DMS114 treated with DMSO at 0.1 percent for 48 hours (cell line): ENCODE measurements around the gene SYNGR1.

ENCODE experiments used
- DNase-seq: peaks from one replicate; lab custom pipeline; 2025; ENCODE audit not compliant: unreplicated experiment; lab: John Stamatoyannopoulos, UW

SYNGR1 gene, protein sequence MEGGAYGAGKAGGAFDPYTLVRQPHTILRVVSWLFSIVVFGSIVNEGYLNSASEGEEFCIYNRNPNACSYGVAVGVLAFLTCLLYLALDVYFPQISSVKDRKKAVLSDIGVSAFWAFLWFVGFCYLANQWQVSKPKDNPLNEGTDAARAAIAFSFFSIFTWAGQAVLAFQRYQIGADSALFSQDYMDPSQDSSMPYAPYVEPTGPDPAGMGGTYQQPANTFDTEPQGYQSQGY

GRCh38 chr22:39349967-39350726 lies at the start of gene SYNGR1:
SYNGR1 (plus strand) TSS chr22:39349991; CDS start chr22:39350011, 20 bp downstream.
- DNase-seq, result no peak

GRCh38 chr22:39300186-39300830 lies 49.5 kb upstream of the SYNGR1 start:
- DNase-seq, result no peak

- no peak for DNase-seq
These were observed 48.7 kb upstream of the SYNGR1 start for GRCh38 chr22:39301108-39301507.

DNA sequence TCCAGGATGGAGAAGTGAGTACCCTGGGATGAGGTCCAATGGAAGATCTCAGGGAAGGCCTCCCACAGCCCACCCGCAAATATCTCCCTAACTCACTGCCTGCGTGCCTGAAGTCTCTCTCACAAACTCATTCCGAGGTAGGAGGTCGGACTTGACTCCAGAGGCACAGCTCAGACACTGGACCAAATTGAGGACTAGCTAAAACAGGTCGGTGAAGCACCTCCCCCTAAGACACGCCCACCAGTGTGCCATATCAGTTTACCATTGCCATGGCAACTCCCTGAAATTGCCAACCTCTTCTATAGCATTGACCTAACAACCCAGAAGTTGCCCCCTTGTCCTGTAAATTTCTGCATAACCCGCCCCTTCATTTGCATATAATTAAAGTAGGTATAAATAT lies 47.9 kb upstream of the SYNGR1 start:
- DNase-seq, result no peak

GRCh38 chr22:39302431-39302960 lies 47.3 kb upstream of the SYNGR1 start:
- DNase-seq, result no peak

GRCh38 chr22:39303358-39303757 lies 46.4 kb upstream of the SYNGR1 start:
- DNase-seq, result no peak

DNA sequence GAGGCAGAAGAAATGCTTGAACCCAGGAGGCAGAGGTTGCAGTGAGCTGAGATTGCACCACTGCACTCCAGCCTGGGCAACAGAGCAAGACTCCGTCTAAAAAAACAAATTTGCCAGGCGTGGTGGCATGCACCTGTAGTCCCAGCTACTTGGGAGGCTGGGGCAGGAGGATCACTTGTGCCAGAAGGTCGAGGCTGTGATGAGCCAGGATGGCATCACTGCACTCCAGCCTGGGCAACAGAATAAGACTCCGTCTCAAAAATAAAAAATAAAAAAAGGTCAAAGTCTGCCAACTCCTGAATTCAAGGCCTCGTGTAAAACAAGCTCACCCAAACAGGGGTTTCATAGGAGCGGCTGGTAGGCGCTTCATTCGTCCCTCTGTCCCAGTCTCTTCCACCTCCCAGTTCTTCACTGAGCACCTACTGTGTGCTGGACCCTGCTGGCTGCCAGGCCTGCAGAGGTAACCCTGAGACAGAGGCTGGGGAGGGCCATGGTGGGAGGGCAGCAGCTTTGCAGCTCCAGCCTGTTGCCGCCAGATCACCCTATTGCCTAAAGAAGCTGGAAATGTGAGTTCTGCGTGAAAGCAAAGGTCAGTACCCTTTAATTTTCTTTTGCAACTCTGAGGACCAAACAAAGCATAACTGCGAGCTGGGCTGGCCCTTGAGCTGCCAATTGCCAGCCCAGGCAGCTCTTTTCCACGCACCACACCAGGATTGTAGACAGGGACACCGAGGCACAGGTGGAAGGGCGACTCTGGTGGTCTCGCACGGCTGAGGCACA lies 45.7 kb upstream of the SYNGR1 start:
- DNase-seq, result no peak

DNA sequence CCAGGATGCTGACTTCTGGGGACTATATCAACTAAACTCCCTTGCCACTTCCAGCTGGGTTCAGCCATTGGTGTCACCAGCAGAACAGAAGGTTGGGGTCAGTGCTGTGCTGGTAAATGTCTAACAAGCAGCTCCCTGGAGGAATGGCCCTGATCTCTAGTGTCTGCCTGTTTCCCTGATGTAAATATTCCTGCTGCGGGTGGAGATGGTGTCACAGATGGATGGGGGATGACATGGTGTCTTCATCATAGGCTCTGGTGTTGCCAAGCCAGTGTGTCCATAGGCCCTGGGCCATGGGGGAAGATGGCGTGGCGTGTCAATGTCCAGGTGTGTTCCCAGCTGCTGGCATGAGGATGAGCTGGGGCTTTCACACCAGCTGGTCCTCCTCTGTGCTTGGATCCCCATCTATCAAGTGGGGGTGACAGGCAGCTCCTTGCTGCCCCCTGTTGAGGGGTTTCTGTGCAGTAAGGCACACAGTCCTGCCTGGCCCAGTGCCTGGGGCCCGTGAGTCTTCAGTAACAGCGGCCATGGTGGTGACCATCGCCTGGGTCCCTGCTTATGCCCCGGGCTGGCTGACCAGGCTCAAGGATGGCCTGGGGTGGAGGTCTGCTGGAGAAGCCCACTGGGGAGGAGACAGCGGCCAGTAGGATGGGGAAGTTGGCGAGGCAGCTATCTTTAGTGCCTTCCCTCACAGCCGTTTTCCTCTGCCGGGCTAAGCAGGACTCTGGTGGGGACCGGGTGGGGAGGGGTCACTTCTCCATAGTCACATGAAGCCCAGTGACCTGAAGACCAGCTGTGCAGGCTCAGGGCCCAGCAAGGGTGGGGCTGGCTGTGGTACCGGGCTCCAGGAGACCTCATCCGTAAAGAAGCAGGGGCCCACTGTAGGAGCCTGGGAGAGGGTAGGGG lies 43.1 kb upstream of the SYNGR1 start:
- no peak for DNase-seq

DNA sequence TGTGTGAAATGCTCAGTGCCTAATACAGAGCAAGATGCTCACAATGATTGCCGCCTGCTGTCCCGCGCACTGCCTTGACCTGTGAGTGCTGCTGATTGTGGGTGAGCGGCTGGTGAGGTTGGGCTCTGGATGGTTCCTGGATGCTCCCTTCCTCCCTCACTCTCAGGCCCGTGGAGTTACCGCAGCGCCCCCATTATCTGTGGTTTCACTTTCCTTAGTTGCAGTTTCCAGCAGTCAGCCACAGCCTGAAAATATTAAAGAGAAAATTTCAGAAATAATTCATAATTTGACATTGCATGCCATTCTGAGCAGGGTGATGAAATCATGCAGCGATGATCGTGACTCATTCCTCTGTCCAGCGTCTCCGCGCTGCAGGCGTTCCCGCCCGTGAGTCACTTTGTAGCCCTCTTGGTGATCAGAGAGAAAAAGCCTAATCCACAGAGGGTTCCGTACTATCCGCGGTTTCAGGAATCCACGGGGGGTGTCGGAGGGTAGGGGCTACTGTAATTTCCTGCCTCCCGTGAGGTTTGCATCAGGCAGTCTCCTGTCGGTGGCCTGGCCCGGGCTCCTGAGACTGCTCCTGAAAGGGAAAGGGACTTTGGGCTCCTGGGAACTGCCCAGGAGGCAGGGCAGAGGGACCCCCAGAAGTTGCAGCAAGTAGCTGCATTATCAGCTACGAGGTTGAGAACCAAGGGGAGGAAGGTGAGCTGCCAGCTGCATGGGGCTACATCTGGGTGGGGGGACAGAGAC lies 41.0 kb upstream of the SYNGR1 start:
- no peak for DNase-seq

DNA sequence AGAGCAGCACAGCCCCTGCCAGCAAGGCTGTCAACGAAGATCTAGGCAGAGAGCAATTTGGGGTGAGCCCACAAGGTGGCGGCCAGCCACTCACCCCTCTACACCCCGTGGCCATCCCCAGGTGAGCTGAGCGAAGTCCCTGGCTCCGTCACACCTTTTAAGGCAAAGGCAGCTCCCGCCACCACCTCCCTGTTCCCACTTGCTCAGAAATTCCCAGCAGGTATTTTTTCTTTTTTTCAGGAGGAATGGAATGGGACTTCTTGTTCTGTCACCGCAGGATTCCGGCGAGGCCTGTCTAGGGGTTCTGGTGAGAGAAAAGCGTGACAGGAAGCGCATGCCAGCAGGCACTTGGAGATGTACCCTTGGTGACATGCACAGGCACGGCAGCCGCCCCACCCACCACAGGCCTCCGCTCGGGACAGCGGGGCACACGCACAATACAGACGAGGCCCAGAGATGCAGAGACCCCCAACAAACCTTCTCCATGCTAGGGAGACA lies 40.4 kb upstream of the SYNGR1 start:
- DNase-seq, result no peak

DNA sequence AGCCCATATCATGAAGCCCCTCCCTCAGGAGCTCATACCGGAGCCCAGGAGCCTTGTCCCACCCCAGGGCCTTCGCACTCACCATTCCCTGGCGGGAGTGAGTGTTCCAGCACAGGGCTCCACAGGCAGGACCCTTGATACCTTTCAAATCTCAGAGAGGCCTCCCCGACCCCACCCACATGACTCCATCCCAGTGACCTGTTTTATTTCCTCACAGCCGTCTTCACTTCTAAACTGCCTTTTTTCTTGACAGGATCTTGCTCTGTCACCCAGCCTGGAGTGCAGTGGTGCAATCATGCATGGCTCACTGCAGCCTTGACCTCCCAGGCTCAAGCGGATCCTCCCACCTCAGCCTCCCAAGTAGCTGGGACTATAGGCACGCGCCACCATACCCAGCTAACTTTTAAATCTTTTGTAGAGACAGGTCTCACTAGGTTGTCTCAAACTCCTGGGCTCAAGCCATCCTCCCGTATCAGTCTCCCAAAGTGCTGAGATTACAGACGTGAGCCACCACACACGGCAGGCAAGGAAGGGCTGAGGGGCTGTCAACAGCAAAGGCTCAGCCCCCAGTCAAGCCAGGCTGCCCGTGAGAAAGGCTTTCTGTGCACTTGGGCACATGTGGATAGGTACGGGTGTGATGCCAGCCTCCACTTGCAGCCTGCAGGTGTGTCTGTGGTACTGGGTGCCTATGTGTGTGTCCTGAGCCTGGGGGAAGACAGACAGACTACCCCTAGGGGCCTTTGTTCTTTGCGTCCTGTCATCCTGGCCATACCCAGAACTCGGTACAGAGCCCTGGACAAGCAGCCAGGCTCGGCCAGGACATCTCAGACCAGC lies 39.7 kb upstream of the SYNGR1 start:
- no peak for DNase-seq

DNA sequence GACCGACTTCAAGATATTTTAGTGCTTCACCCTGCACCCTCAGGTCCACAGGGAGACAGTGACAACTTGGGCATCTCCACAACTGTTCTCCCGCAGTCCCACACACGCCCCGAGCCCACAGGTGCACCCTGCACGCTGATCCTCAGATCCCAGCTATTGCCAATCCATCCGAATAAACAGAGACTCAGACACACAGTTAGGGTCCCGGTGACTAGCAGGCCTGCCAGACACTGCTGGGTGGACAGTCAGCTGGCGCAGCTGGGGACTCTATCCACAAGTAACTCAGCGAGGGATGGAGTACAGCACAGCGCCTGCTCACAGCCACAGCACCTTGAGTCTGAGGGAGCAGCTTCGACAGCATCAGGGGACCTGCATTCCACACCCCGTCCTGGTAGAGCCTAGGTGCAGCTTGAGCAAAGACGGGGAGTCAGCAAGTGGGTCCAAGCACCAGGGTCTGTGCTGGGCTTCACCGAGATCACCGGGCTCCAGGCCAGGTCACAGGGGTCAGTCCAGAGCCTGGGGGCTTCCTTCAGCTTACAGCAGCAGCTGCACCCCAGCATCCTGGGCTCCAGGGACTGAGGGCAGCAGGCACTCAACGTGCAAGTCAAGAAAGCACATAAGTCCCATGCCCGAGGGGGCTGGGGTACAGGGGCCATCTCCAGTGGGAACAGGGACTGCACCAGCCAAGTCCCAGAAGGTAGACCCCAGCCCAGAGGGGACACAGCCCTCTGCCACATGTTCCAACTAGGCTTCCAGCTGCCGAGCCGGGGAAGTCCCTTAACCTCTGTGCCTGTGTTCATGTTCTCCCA lies 38.0 kb upstream of the SYNGR1 start:
- peak; percentile 39 for DNase-seq

GRCh38 chr22:39312410-39312809 lies 37.4 kb upstream of the SYNGR1 start:
- peak; percentile 37 for DNase-seq

DNA sequence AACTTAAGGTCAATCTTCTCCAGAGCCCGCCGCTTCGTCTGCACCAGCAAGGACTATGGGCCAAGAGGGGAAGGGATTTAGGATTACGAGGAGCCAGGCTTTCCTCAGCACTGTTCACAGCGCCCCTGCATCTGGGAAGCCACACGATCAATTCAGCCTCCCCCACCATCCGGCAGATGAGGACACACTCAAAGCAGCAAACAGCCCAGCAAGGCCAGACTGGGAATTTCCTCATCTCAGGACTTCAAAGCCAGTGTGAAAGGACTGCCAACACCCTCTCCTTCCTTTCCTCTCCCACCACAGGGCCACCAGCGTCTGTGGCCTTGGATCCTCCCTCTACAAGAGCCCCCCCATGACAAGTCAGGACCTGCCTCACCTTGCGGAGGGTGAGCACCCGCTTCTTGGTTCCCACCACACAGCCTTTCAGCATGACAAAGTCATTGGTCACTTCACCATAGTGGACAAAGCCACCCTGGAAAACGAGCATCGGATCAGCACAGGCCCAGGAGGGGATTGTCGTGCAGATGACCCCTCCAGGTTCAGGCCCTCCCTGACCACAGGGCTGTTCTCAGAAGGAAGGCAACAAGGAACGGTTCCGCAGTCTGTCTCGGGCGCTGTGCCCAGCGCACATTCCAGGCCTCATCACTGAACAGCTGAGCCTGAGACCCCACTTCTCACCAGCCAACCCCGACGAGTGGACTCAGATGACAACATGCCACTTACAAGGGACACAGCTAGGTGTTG lies 36.4 kb upstream of the SYNGR1 start:
- peak; percentile 19 for DNase-seq

DNA sequence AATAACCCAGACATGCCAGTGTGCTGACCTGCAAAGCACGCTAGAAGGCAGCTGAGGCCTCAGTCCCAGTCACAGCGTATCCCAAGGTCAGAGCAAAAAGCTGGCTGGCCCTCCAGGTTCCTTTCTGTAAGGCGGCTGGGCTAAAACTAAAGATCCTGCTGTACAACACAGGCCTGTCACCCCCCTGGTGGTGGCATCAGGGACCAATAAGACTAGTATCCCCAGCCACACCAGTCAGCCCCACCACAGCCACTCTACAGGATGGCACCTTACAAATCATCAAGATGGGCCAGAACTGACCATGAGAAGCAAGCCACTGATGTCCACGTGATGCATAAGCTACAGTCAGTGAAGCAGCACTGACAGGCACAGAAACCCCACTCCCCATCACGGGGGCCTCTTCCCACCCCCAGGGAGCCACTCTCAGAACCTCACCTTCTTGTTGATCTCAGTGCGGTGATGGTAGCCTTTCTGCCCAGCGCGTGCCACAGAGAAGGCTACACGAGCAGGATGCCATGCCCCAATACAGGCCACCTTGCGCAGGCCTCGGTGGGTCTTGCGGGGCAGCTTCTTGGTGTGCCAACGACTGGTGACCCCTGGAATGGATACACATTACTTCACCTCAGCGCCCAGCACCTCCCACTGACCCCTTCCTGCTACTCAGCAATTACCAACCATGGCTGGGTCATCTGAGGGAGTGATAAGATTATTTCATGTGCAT lies 35.4 kb upstream of the SYNGR1 start:
- DNase-seq, result no peak

DNA sequence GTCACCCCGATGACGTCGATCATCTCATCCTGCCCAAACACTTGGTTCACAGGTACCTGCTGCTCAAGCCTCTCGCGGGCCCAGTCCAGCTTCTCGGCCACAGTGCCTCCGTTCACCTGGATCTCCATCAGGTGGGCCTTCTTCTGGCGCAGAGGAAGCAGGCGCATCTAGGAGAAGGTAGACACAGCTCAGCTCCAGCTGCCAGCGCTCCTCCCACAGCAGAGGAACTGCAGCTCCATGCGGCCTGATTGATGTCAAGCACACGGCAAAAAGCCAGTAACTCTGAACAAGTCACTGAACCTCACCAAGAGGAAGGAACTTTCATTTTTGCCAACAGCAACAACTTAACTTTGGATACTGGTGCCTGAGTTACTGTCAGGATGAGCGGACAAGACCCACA lies 34.4 kb upstream of the SYNGR1 start:
- no peak for DNase-seq
